ENCODE measurements around the gene DTNA. TPM values are rescaled to one million over a fixed set of nuclear protein-coding genes. Genes with fewer than 3 reads are reported as not detected.

The DTNA gene
- total and polyA plus RNA-seq, 5 donors from 2014 or later: not detected

GRCh38 chr18:34862561-34862960, 152.5 kb downstream of the DTNA start:
- Mint-ChIP-seq H3K36me3 (no peaks in the 10 kb centered on the region), H3K4me1 (peaks cover 0 to 8% (median 2%) of the 10 kb centered on the region in 4 donors), H3K27me3 (no peaks in the 10 kb centered on the region), H3K27ac (no peak overlapping the region), H3K4me3 (no peak overlapping the region), H3K9me3 (no peaks in the 10 kb centered on the region)
- H3K36me3 ChIP-seq (ENCODE audit: control insufficient read depth, insufficient read depth, low read length): no peaks in the 10 kb centered on the region
- ATAC-seq (ENCODE audit: low read depth in 2 of 2) (no peak), DNase-seq (no peak)
- H3K27ac ChIP-seq (ENCODE audit: insufficient read depth, low read length, poor library complexity, severe bottlenecking): no peak overlapping the region
- H3K27me3 ChIP-seq (ENCODE audit: control insufficient read depth, insufficient read depth, low read length): no peaks in the 10 kb centered on the region
- no peaks in the 10 kb centered on the region for H3K4me1 ChIP-seq (ENCODE audit: control insufficient read depth, insufficient read depth, low read length, poor library complexity, severe bottlenecking)
- H3K4me3 ChIP-seq (ENCODE audit: low read depth, low read length): no peak overlapping the region
- no peaks in the 10 kb centered on the region for H3K9me3 ChIP-seq (ENCODE audit: control insufficient read depth in 2 of 2, low read length in 2 of 2)

GRCh38 chr18:34863702-34864101, 153.6 kb downstream of the DTNA start:
- no peaks in the 10 kb centered on the region for H3K36me3 ChIP-seq (ENCODE audit: control insufficient read depth, insufficient read depth, low read length)
- Mint-ChIP-seq H3K4me1 (peaks cover 0 to 8% (median 2%) of the 10 kb centered on the region in 4 donors), H3K9me3 (no peaks in the 10 kb centered on the region), H3K27me3 (no peaks in the 10 kb centered on the region), H3K36me3 (no peaks in the 10 kb centered on the region), H3K4me3 (no peak overlapping the region), H3K27ac (no peak overlapping the region)
- H3K4me1 ChIP-seq (ENCODE audit: control insufficient read depth, insufficient read depth, low read length, poor library complexity, severe bottlenecking): no peaks in the 10 kb centered on the region
- DNase-seq: no peak
- H3K4me3 ChIP-seq (ENCODE audit: low read depth, low read length): no peak overlapping the region
- no peaks in the 10 kb centered on the region for H3K27me3 ChIP-seq (ENCODE audit: control insufficient read depth, insufficient read depth, low read length)
- ATAC-seq (ENCODE audit: low read depth in 2 of 2): no peak
- H3K27ac ChIP-seq (ENCODE audit: insufficient read depth, low read length, poor library complexity, severe bottlenecking): no peak overlapping the region
- no peaks in the 10 kb centered on the region for H3K9me3 ChIP-seq (ENCODE audit: control insufficient read depth in 2 of 2, low read length in 2 of 2)

GRCh38 chr18:34864836-34865497, 154.9 kb downstream of the DTNA start:
- Mint-ChIP-seq H3K27me3 (no peaks in the 10 kb centered on the region), H3K36me3 (no peaks in the 10 kb centered on the region), H3K4me1 (peaks cover 0 to 8% (median 2%) of the 10 kb centered on the region in 4 donors), H3K27ac (no peak overlapping the region), H3K4me3 (peak overlapping the region in 1 of 4 donors; percentile 89), H3K9me3 (no peaks in the 10 kb centered on the region)
- ATAC-seq (ENCODE audit: low read depth in 2 of 2) (no peak), DNase-seq (peak in 1 of 3 donors; percentile 1)
- H3K27me3 ChIP-seq (ENCODE audit: control insufficient read depth, insufficient read depth, low read length): no peaks in the 10 kb centered on the region
- H3K4me3 ChIP-seq (ENCODE audit: low read depth, low read length): no peak overlapping the region
- no peaks in the 10 kb centered on the region for H3K4me1 ChIP-seq (ENCODE audit: control insufficient read depth, insufficient read depth, low read length, poor library complexity, severe bottlenecking)
- H3K27ac ChIP-seq (ENCODE audit: insufficient read depth, low read length, poor library complexity, severe bottlenecking): no peak overlapping the region
- H3K36me3 ChIP-seq (ENCODE audit: control insufficient read depth, insufficient read depth, low read length): no peaks in the 10 kb centered on the region
- H3K9me3 ChIP-seq (ENCODE audit: control insufficient read depth in 2 of 2, low read length in 2 of 2): no peaks in the 10 kb centered on the region

GRCh38 chr18:34866310-34866709, 156.2 kb downstream of the DTNA start:
- H3K27ac ChIP-seq (ENCODE audit: insufficient read depth, low read length, poor library complexity, severe bottlenecking): no peak overlapping the region
- DNase-seq: no peak
- Mint-ChIP-seq H3K27ac (no peak overlapping the region), H3K4me1 (peaks cover 0 to 3% (median 0%) of the 10 kb centered on the region in 4 donors), H3K4me3 (no peak overlapping the region), H3K9me3 (no peaks in the 10 kb centered on the region), H3K36me3 (no peaks in the 10 kb centered on the region), H3K27me3 (no peaks in the 10 kb centered on the region)
- H3K27me3 ChIP-seq (ENCODE audit: control insufficient read depth, insufficient read depth, low read length): no peaks in the 10 kb centered on the region
- H3K4me1 ChIP-seq (ENCODE audit: control insufficient read depth, insufficient read depth, low read length, poor library complexity, severe bottlenecking): no peaks in the 10 kb centered on the region
- no peaks in the 10 kb centered on the region for H3K36me3 ChIP-seq (ENCODE audit: control insufficient read depth, insufficient read depth, low read length)
- no peaks in the 10 kb centered on the region for H3K9me3 ChIP-seq (ENCODE audit: control insufficient read depth in 2 of 2, low read length in 2 of 2)
- no peak for ATAC-seq (ENCODE audit: low read depth in 2 of 2)
- no peak overlapping the region for H3K4me3 ChIP-seq (ENCODE audit: low read depth, low read length)

- H3K4me3 Mint-ChIP-seq: no peak overlapping the region
- DNase-seq (peak in 1 of 3 donors; percentile 3), ATAC-seq (ENCODE audit: low read depth in 2 of 2) (no peak)
- H3K27me3 Mint-ChIP-seq: no peaks in the 10 kb centered on the region
- Histone ChIP-seq H3K27ac (ENCODE audit: insufficient read depth, low read length, poor library complexity, severe bottlenecking) (no peak overlapping the region), H3K36me3 (ENCODE audit: control insufficient read depth, insufficient read depth, low read length) (no peaks in the 10 kb centered on the region), H3K4me1 (ENCODE audit: control insufficient read depth, insufficient read depth, low read length, poor library complexity, severe bottlenecking) (no peaks in the 10 kb centered on the region), H3K27me3 (ENCODE audit: control insufficient read depth, insufficient read depth, low read length) (no peaks in the 10 kb centered on the region), H3K4me3 (ENCODE audit: low read depth, low read length) (no peak overlapping the region), H3K9me3 (ENCODE audit: control insufficient read depth in 2 of 2, low read length in 2 of 2) (no peaks in the 10 kb centered on the region)
- no peaks in the 10 kb centered on the region for H3K9me3 Mint-ChIP-seq
- H3K36me3 Mint-ChIP-seq: no peaks in the 10 kb centered on the region
- H3K27ac Mint-ChIP-seq: no peak overlapping the region
- peaks cover 0 to 3% (median 0%) of the 10 kb centered on the region in 4 donors for H3K4me1 Mint-ChIP-seq
Observed at GRCh38 chr18:34866739-34867138, 156.6 kb downstream of the DTNA start.

- H3K9me3 ChIP-seq (ENCODE audit: control insufficient read depth in 2 of 2, low read length in 2 of 2): no peaks in the 10 kb centered on the region
- DNase-seq (no peak), ATAC-seq (ENCODE audit: low read depth in 2 of 2) (no peak)
- no peaks in the 10 kb centered on the region for H3K36me3 ChIP-seq (ENCODE audit: control insufficient read depth, insufficient read depth, low read length)
- H3K9me3 Mint-ChIP-seq: no peaks in the 10 kb centered on the region
- H3K4me1 Mint-ChIP-seq: peaks cover 0 to 3% (median 0%) of the 10 kb centered on the region in 4 donors
- no peaks in the 10 kb centered on the region for H3K4me1 ChIP-seq (ENCODE audit: control insufficient read depth, insufficient read depth, low read length, poor library complexity, severe bottlenecking)
- H3K27ac Mint-ChIP-seq: no peak overlapping the region
- no peaks in the 10 kb centered on the region for H3K36me3 Mint-ChIP-seq
- no peaks in the 10 kb centered on the region for H3K27me3 Mint-ChIP-seq
- no peaks in the 10 kb centered on the region for H3K27me3 ChIP-seq (ENCODE audit: control insufficient read depth, insufficient read depth, low read length)
- no peak overlapping the region for H3K4me3 ChIP-seq (ENCODE audit: low read depth, low read length)
- H3K4me3 Mint-ChIP-seq: no peak overlapping the region
- H3K27ac ChIP-seq (ENCODE audit: insufficient read depth, low read length, poor library complexity, severe bottlenecking): no peak overlapping the region
Observed at GRCh38 chr18:34867520-34867919, 157.4 kb downstream of the DTNA start.

GRCh38 chr18:34870555-34871310, 160.6 kb downstream of the DTNA start:
- Mint-ChIP-seq H3K36me3 (no peaks in the 10 kb centered on the region), H3K4me1 (peaks cover 0 to 2% (median 0%) of the 10 kb centered on the region in 4 donors), H3K27me3 (no peaks in the 10 kb centered on the region), H3K9me3 (no peaks in the 10 kb centered on the region), H3K27ac (no peak overlapping the region), H3K4me3 (no peak overlapping the region)
- Histone ChIP-seq H3K9me3 (ENCODE audit: control insufficient read depth in 2 of 2, low read length in 2 of 2) (no peaks in the 10 kb centered on the region), H3K36me3 (ENCODE audit: control insufficient read depth, insufficient read depth, low read length) (no peaks in the 10 kb centered on the region), H3K27me3 (ENCODE audit: control insufficient read depth, insufficient read depth, low read length) (no peaks in the 10 kb centered on the region), H3K27ac (ENCODE audit: insufficient read depth, low read length, poor library complexity, severe bottlenecking) (no peak overlapping the region), H3K4me1 (ENCODE audit: control insufficient read depth, insufficient read depth, low read length, poor library complexity, severe bottlenecking) (no peaks in the 10 kb centered on the region), H3K4me3 (ENCODE audit: low read depth, low read length) (no peak overlapping the region)
- ATAC-seq (ENCODE audit: low read depth in 2 of 2): no peak
- DNase-seq: no peak

- no peak for ATAC-seq (ENCODE audit: low read depth in 2 of 2)
- no peaks in the 10 kb centered on the region for H3K27me3 Mint-ChIP-seq
- H3K4me3 ChIP-seq (ENCODE audit: low read depth, low read length): no peak overlapping the region
- no peak overlapping the region for H3K27ac ChIP-seq (ENCODE audit: insufficient read depth, low read length, poor library complexity, severe bottlenecking)
- H3K4me1 ChIP-seq (ENCODE audit: control insufficient read depth, insufficient read depth, low read length, poor library complexity, severe bottlenecking): no peaks in the 10 kb centered on the region
- H3K9me3 Mint-ChIP-seq: no peaks in the 10 kb centered on the region
- H3K4me1 Mint-ChIP-seq: peaks cover 0 to 2% (median 0%) of the 10 kb centered on the region in 4 donors
- no peak overlapping the region for H3K4me3 Mint-ChIP-seq
- no peaks in the 10 kb centered on the region for H3K36me3 Mint-ChIP-seq
- H3K36me3 ChIP-seq (ENCODE audit: control insufficient read depth, insufficient read depth, low read length): no peaks in the 10 kb centered on the region
- DNase-seq: peak in 1 of 3 donors; percentile 3
- no peaks in the 10 kb centered on the region for H3K9me3 ChIP-seq (ENCODE audit: control insufficient read depth in 2 of 2, low read length in 2 of 2)
- no peak overlapping the region for H3K27ac Mint-ChIP-seq
- no peaks in the 10 kb centered on the region for H3K27me3 ChIP-seq (ENCODE audit: control insufficient read depth, insufficient read depth, low read length)
Observed at GRCh38 chr18:34871435-34871834, 161.3 kb downstream of the DTNA start.
